ENCODE results near the gene HAO1.

- TF ChIP-seq CTCF (conservative IDR thresholded peaks at IDR 0.05 in 1 of 2, IDR thresholded peaks at IDR 0.05 in 1 of 2; ENCODE audit: extremely low read depth in 1 of 2, insufficient read depth in 1 of 2, low read depth in 1 of 2, low read length in 2 of 2) = no peak
- no peak for TF ChIP-seq EZH2 (IDR thresholded peaks at IDR 0.05; ENCODE audit: borderline replicate concordance, low read length)
Observed at GRCh38 chr20:7850775-7851490, 89.3 kb downstream of the HAO1 start.
